IPS-NIHi7 (cell line): ENCODE measurements around the gene PTPRN2.

Experiments
- DNase-seq: peaks from one replicate; pipeline ENCODE4 v3.0.0; 2012; ENCODE audit warnings: mixed read lengths; ENCODE audit errors: extremely low spot score

Gene PTPRN2

DNA sequence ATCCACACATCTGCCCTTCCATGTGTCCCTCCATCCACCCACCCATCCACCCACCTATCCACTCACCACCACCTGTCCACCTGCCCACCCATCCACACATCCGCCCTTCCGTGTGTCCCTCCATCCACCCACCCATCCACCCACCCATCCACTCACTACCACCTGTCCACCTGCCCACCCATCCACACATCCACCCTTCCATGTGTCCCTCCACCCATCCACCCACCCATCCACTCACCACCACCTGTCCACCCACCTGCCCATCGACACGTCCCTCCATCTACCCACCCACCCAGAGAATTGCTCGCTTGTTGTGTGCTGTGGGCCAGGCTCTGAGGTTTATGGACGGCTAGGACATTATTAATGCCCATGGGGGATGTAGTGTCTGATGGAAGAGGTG lies 750.6 kb downstream of the PTPRN2 start:
- DNase-seq = no peak

DNA sequence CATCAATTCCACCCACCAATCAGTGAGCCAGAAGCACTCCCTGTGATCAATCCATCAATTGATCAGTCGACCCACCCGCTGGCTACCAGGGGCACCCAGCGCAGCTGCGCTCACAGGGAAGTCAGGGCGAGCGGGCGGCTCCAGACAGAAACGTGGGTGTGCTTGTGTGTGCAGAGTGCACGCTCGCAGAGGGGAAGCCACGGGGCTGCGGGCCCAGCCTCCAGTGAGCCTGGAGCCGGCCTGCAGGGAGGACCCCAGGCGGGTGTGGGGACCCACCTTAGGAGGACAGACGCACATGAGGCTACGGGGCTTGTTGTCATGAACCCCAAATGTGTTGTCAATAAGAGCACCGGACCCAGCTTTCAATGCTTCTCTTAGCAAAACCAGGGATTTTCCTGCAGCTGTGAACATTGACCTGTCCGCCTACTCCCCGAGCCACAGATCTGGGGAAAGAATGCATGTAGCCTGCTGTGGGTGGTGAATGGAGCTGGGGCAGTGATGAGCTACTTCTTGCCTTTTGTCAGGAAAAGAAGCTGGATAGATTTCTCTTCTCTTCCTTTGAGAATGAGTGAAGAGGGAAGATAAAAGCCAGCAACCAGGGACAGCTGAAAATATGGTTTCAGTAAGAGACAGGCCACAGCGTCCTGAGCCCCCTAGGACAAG lies 753.0 kb downstream of the PTPRN2 start:
- DNase-seq = no peak

GRCh38 chr7:157832866-157833607 lies 754.6 kb downstream of the PTPRN2 start:
- DNase-seq = no peak

- no peak for DNase-seq
Measured at GRCh38 chr7:157832421-157832820, 755.2 kb downstream of the PTPRN2 start.

DNA sequence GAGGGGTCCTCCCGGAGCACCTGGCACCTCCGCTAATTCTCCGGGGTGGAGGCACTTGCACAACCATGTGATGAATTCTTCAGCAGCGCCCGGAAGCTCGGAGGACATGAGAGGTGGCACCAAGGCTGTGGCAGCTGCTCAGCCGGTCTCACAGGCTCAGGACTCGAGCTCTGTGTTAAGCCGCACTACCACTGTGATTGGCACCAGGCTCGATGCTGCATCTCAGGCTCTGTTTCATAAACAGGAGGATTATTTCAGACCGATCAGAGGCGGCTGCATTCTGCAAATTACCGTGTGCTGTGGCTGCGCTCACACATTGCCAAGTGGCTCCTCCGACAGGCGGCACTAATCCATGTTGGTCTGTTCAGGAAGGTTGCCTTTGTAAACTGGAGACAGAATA lies 755.6 kb downstream of the PTPRN2 start:
- no peak for DNase-seq

DNA sequence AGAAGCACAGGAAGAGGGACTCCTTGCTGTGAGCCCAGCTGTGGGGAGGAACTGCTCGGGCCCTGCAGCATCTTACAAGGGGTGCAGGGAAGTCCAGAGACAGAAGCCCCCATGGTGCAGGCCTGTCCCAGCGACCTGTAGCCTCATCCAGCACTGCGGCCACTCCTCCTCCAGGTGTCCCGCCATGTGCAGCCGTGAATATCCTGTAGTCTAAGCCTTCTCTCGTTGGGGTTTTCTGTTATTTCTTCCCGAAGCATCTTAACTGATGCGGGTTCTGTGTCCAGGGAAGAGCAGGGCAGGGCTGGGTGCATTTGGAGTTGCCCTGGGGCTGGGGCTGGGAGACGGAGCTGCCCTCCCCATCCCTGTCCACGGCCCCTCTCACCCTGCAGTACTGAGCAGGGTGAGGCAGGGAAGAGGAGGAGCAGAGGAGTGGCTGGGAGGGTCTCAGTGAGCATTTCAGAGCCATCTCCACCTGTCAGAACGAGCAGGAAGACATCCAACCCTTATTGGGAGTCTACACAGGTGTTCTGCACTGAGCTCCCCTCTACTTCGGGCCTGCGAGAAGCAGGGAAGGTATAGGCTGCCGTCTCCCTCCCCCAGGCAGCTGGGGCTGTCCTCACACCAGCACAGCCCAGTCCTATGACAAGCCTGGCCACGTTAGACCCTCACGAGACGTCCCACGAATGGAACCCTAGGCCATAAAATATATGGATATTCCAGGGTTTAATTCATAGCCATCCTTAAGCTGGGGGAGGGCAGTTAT lies 756.3 kb downstream of the PTPRN2 start:
- no peak for DNase-seq

DNA sequence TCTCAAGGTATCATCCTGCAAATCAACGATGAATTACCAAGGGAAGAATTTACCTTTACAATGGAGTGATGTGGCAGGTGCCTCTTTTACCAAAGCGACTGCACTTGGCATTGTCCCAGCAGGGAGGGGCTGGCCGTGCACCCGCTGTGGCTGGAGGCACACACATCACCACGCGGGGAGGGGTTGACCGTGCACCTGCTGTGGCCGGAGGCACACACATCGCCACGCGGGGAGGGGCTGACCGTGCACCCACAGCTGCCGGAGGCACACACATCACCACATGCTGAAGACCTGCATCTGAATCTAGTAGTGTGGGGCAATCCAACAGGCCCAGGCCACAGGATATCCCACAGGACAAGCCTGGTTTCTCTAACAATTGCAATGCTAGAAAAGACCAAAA lies 757.3 kb downstream of the PTPRN2 start:
- DNase-seq = no peak

DNA sequence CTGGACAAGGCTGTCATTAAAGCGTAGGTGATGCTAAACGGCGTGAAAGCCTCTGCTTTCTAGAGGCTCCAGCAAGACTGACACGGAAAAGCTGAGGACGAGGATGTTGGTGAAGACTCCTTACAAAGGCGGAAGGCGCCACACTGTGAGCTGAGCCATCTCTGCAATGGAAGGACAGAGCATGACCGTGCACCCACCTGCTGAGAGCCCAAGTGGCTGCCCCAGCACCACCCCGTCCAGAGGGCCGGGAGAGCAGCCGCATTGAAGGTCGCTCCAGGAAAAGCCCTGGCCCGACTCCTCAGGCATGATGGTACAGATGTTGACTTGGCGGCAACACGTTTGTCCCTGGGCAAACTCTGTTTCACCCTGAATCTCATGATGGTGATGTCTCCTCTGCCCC lies 758.1 kb downstream of the PTPRN2 start:
- DNase-seq = no peak

- DNase-seq = no peak
Measured at GRCh38 chr7:157828881-157829280, 758.7 kb downstream of the PTPRN2 start.

GRCh38 chr7:157828190-157828589 lies 759.4 kb downstream of the PTPRN2 start:
- no peak for DNase-seq

DNA sequence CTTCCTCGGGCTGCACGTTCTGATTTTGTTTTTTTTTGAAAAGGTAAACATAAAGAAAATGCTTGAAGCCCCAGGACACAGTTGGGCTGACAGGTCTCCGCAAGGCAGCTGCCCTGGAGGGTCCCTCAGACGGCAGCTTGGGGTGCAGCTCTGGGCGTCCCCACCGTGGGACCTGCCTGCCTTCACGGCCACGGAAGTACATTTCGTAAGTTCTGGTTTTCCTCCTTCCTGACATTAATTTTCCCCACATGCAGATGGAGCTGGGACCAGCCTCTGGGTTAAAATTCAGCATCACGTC lies 759.8 kb downstream of the PTPRN2 start:
- no peak for DNase-seq

DNA sequence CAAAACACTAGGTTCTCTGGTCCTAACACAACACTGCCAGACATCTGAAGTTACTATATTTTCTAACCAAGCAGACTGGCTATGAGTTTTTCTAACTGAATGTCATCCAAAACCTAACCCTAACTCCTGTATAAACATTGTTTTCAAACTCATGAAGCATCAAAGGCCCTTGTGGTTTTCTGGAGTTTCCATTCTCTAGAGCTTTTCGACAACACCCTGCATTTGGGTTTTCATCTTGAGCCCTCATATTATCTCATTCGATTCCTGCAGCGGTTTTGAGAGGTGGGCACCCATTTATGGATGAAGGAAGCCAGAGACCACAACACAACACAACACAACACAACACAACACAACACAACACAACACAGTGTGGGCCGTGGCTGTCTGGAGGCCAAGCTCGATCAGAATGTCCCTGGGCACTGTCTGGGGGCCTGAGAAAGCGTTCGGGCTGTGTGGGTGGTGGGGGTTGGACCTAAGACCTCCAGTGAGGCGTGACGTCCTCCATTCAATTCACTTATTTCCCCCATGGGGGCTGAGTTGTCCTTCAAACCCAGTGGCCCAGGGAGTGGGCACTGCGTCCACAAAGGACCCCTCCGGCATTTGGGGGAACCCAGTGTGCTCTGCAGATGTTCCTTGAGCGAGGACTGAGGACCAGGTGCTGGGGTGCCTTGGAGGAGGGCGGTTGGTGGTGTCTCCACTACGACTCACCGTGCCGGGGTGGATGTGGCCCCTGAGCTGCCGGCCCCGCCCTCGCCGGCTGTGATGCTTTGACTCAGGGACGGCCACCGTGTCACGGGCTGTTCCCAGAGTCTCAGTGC lies 760.4 kb downstream of the PTPRN2 start:
- DNase-seq = no peak

- DNase-seq = no peak
Measured at GRCh38 chr7:157826566-157826965, 761.1 kb downstream of the PTPRN2 start.

- DNase-seq = no peak
Measured at GRCh38 chr7:157825325-157825724, 762.3 kb downstream of the PTPRN2 start.

- DNase-seq = no peak
Measured at GRCh38 chr7:157824819-157825121, 762.9 kb downstream of the PTPRN2 start.

DNA sequence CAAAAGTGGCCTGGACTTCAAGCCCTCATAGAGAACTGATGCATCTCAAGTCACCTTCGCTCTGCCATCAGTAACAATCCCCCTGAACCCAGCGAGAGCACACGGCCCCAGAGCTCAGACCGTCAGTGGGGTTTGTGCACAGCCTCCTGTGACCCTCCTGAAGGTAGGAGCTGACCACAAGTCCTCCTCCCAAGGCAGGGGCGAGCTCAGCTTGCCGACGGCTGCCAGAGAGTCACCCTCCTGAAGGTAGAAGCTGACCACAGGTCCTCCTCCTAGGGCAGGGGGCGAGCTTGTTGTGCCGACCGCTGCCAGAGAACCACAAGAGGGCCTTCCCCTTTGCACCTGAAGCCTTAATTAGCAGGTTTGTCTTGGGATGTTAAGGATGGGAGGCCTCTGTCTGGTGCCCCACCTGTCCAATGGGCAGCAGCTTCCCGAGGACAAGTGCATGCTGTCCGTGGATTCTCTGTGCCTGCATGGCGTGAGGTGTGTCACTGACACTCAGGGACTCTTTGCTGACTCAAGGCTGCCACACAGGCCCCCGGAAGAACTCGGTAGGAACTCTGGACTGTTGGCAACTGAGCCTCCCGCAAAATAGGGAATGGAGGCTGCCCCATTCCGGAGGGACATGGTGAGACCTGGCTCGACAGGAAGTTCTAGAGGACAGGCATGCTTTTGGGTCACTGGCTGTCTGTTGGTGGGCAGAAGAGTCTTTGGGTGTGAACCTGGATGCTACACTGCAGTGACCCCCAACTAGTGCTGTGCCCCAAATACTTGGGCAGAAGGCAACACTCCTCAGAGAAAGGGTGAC lies 763.4 kb downstream of the PTPRN2 start:
- no peak for DNase-seq

DNA sequence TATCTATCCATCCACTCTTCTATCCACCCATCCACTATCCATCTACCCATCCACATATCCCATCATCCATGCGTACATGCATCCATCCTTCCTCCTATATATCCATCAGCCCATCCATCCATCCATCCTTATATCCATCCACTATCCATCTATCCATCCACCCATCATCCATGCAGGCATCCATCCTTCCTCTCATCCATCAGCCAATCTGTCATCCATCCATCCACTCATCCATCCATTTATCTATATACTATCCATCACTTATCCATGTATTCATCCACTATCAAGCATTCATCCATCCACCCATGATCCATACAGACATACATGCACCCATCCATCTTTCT lies 765.0 kb downstream of the PTPRN2 start:
- DNase-seq = no peak

DNA sequence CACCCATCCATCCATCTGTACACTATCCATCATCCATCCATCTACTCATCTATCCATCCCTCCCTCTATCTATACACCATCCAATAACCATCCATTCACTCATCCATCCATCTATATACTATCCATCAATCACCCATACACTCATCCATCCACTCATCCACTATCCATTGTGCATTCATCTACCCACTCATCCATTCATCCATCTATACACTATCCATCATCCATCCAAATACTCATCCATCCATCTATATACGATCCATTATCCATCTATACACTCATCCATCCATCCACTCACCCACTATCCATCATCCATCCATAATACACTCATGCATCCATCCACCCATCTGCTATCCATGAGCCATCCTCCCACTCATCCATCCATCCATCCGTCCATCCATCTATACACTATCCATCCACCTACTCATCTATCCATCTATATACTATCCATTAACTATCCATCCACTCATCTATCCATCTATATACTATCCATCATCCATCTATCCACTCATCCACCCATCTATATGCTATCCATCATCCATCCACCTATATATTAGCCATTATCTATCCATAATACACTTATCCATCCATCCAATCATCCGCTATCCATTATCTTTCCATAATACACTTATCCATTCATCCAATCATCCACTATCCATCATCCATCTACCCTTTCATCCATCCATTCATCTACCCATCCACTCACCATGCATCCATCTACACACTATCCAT lies 765.5 kb downstream of the PTPRN2 start:
- DNase-seq = no peak

DNA sequence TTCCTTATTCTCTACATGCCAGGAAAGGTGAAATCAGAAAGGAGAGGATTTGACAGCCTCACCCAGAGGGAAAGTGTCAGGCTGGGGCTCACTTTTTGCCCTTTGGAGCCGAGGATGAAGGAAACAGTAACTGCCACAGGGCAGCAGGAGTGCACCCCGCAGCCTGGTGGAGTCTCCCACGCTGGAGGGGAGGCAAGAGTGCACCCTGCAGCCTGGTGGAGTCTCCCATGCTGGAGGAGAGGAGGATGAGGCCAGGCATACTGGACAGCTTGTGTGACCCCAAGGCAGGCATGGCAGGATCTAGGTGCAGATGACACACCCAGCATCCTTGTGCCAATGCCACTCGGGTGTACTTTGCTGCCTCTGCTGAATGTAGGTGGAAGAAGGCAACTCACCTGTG lies 766.8 kb downstream of the PTPRN2 start:
- DNase-seq = no peak

- DNase-seq = no peak
Measured at GRCh38 chr7:157819455-157819807, 768.2 kb downstream of the PTPRN2 start.
